Measurements from ENCODE around the gene CLIP1. TPM values are rescaled to one million over a fixed set of nuclear protein-coding genes. Genes with fewer than 3 reads are reported as not detected.

Gene CLIP1
- total RNA-seq, 1 experiment from 2014 or later, result 42.9 TPM

- Histone ChIP-seq H3K9ac (ENCODE audit: low read length) (no peak overlapping the region), H3K79me2 (ENCODE audit: insufficient read depth, low read length) (no peaks in the 10 kb centered on the region), H3K4me1 (ENCODE audit: control insufficient read depth in 1 of 2, insufficient read depth in 2 of 2, low read length in 2 of 2) (no peaks in the 10 kb centered on the region), H2AFZ (ENCODE audit: low read depth, low read length, poor library complexity, severe bottlenecking) (no peak overlapping the region), H4K20me1 (ENCODE audit: insufficient read depth) (no peaks in the 10 kb centered on the region), H3K36me3 (ENCODE audit: control insufficient read depth in 1 of 2, insufficient read depth in 2 of 2, low read length in 2 of 2) (peaks cover 6 to 7% of the 10 kb centered on the region in 2 experiments; a peak in 2 of 4 replicates), H3K4me2 (ENCODE audit: low read length) (no peak overlapping the region), H3K9me2 (ENCODE audit: insufficient read depth) (no peaks in the 10 kb centered on the region), H3K4me3 (replicated peaks in 1 of 2; ENCODE audit: low read depth in 1 of 2, low read length in 2 of 2) (no peak overlapping the region), H3K27ac (ENCODE audit: low read depth, low read length) (no peak overlapping the region), H3K9me3 (ENCODE audit: control insufficient read depth in 1 of 2, insufficient read depth in 1 of 2, low read depth in 1 of 2, low read length in 2 of 2) (no peaks in the 10 kb centered on the region), H3K27me3 (ENCODE audit: insufficient read depth, low read length) (no peaks in the 10 kb centered on the region)
- ChIA-PET POLR2A (no interaction called here), CTCF (no interaction called here), RAD21 (ENCODE audit: low non-redundant PET in 1 of 2, low total read pairs in 2 of 2, uncharacterized antibody in 2 of 2, unreplicated experiment in 2 of 2) (no interaction called here)
- no TSS peak for BruUV-seq (replicated peaks)
- TF ChIP-seq REST (IDR thresholded peaks at IDR 0.05; ENCODE audit: low read depth) (no peak), JUND (IDR thresholded peaks at IDR 0.05) (no peak), ZNF274 (IDR thresholded peaks at IDR 0.05; ENCODE audit: low read depth, low read length) (no peak), ZFX (IDR thresholded peaks at IDR 0.05) (no peak), POLR2A (IDR thresholded peaks at IDR 0.05; ENCODE audit: borderline replicate concordance, extremely low read depth, insufficient read depth, insufficient read length) (no peak), EZH2 (IDR thresholded peaks at IDR 0.05) (no peak), SRF (IDR thresholded peaks at IDR 0.05; ENCODE audit: low read depth) (no peak), TCF7L2 (IDR thresholded peaks at IDR 0.05; ENCODE audit: borderline replicate concordance, extremely low read depth, insufficient read depth, insufficient read length) (no peak), FOSL1 (IDR thresholded peaks at IDR 0.05; ENCODE audit: low read depth) (no peak), SIN3A (IDR thresholded peaks at IDR 0.05; ENCODE audit: low read depth) (no peak)
- TF ChIP-seq, protein P1, sequence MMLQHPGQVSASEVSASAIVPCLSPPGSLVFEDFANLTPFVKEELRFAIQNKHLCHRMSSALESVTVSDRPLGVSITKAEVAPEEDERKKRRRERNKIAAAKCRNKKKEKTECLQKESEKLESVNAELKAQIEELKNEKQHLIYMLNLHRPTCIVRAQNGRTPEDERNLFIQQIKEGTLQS (IDR thresholded peaks at IDR 0.05), result no peak
- ATAC-seq, result no peak
- no peak for DNase-seq (ENCODE audit: low read depth, low spot score)
- intact Hi-C loops (cut with micrococcal nuclease), result no loop called here
Measured at GRCh38 chr12:122349078-122349477, 73.4 kb downstream of the CLIP1 start.

Data from HCT116 (cell line).